Hepatocyte (in vitro differentiated cells): ENCODE results near the gene CTNNA1. TPM values are rescaled to one million over a fixed set of nuclear protein-coding genes. Genes with fewer than 3 reads are reported as not detected.

ENCODE experiments used
- DNase-seq: peaks from one replicate; pipeline ENCODE4 v3.0.0-alpha.2; 2016; ENCODE audit warnings: low spot score
- H2AFZ ChIP-seq: fragments of 200-600 bp; sonication (generic); 2 replicates; pipeline ENCODE4 v1.6.0; 2016; ENCODE audit warnings: antibody characterized with exemption, mild to moderate bottlenecking
- H3K27ac ChIP-seq: fragments of 200-600 bp; sonication (generic); 2 replicates; pipeline ENCODE4 v1.5.1; 2016; ENCODE audit warnings: mild to moderate bottlenecking
- H3K27me3 ChIP-seq: fragments of 200-600 bp; sonication (generic); 2 replicates; pipeline ENCODE4 v1.6.1; 2016
- H3K36me3 ChIP-seq: fragments of 200-600 bp; sonication (generic); replicated peaks from 2 replicates; pipeline ENCODE4 v1.5.1; 2016; ENCODE audit warnings: low read depth; ENCODE audit not compliant: insufficient read depth
- H3K4me1 ChIP-seq: fragments of 200-600 bp; sonication (generic); 2 replicates; pipeline ENCODE4 v1.5.1; 2016; ENCODE audit warnings: mild to moderate bottlenecking, moderate library complexity; ENCODE audit not compliant: insufficient read depth
- H3K4me2 ChIP-seq: fragments of 200-600 bp; sonication (generic); 2 replicates; pipeline ENCODE4 v1.6.0; 2016
- H3K4me3 ChIP-seq: fragments of 200-600 bp; sonication (generic); 2 replicates; pipeline ENCODE4 v1.5.1; 2016; ENCODE audit warnings: mild to moderate bottlenecking
- H3K79me2 ChIP-seq: fragments of 200-600 bp; sonication (generic); 2 replicates; pipeline ENCODE4 v1.6.0; 2017; ENCODE audit warnings: mild to moderate bottlenecking
- H3K9me2 ChIP-seq: fragments of 200-600 bp; sonication (generic); replicated peaks from 2 replicates; pipeline ENCODE4 v1.6.0; 2017; ENCODE audit warnings: mild to moderate bottlenecking; ENCODE audit not compliant: insufficient read depth
- H3K9me3 ChIP-seq: fragments of 200-600 bp; sonication (generic); 2 replicates; pipeline ENCODE4 v1.5.1; 2016; ENCODE audit warnings: low read depth, mild to moderate bottlenecking
- H4K20me1 ChIP-seq: fragments of 200-600 bp; sonication (generic); 2 replicates; pipeline ENCODE4 v1.6.0; 2016; ENCODE audit warnings: mild to moderate bottlenecking; ENCODE audit not compliant: insufficient read depth, poor library complexity, severe bottlenecking
- EZH2 ChIP-seq: fragments of 200-600 bp; sonication (generic); IDR thresholded peaks from 2 replicates; pipeline ENCODE4 v1.6.1; 2016; ENCODE audit warnings: antibody characterized with exemption, mild to moderate bottlenecking, borderline replicate concordance
- EZH2phosphoT487 ChIP-seq: fragments of 200-600 bp; sonication (generic); IDR thresholded peaks from one replicate; pipeline ENCODE4 v1.6.1; 2018; ENCODE audit warnings: antibody characterized with exemption, mild to moderate bottlenecking, low read depth, moderate library complexity; ENCODE audit not compliant: unreplicated experiment, severe bottlenecking
- WGBS: methylation state at CpG from one replicate; pipeline ENCODE4 v1.1.6; 2016; ENCODE audit warnings: low lambda C conversion rate; ENCODE audit errors: missing lambda C conversion rate; 5-methylcytosine and 5-hydroxymethylcytosine counted together
- polyA plus RNA-seq: library from polyadenylated mRNA; unstranded; fragments of >200 nt; fragmentation: Nextera tagmentation; extraction: Ambion mirVana; gene quantifications from 2 replicates; pipeline ENCODE4 v1.2.1, GENCODE V29; 2016
- total RNA-seq: library from RNA; depleted of rRNA; stranded (reverse); fragments of >200 nt; gene quantifications from 2 replicates; pipeline ENCODE4 v1.2.3, GENCODE V29; 2014
- TF ChIP-seq, protein P1 (sequence below): fragments of 200-600 bp; sonication (generic); IDR thresholded peaks from 2 replicates; pipeline ENCODE4 v1.5.1; 2016; ENCODE audit warnings: antibody characterized with exemption, mild to moderate bottlenecking; ENCODE audit not compliant: poor library complexity

CTNNA1 gene
- total and polyA plus RNA-seq, 2 experiments from 2014 or later, result 152 to 349 TPM

DNA sequence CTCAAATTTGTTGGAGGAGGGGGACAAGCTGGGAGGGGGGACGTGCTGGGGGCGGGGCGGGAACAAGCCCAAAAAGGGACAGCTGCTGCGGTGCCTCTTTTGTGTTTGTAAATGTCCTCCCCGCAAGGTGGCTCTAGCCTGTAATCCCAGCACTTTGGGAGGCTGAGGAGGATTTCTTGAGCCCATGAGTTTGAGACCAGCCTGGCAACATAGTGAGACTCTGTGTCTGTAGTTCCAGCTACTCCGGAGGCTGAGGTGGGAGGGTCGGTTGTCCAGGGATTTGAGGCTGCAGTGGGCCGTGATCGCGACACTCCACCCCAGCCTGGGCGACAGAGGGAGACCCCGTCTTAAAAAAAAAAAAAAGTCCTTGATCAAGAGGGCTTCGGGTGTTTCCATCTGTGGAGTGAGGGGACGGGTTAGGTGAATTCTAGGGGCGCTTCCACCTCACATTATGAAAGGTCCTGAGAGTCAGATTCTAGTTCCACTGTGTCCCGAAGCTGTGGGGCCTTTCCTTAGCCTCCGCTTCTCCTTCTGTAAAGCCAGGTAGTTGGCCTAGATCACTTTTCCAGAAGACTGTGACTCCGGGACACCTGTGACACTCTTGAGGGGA, 779 bp upstream of the CTNNA1 start:
- Histone ChIP-seq H3K9me2 (no peaks in the 10 kb centered on the region), H3K4me1 (peaks cover 6% of the 10 kb centered on the region), H3K36me3 (peaks cover 7% of the 10 kb centered on the region), H3K79me2 (peaks cover 35% of the 10 kb centered on the region), H4K20me1 (peaks cover 32% of the 10 kb centered on the region), H2AFZ (peak overlapping the region; percentile 87), H3K9me3 (no peaks in the 10 kb centered on the region), H3K4me3 (peak overlapping the region; percentile 98), H3K27me3 (no peaks in the 10 kb centered on the region), H3K27ac (peak overlapping the region; percentile 99), H3K4me2 (peak overlapping the region; percentile 92)
- TF ChIP-seq, protein P1, sequence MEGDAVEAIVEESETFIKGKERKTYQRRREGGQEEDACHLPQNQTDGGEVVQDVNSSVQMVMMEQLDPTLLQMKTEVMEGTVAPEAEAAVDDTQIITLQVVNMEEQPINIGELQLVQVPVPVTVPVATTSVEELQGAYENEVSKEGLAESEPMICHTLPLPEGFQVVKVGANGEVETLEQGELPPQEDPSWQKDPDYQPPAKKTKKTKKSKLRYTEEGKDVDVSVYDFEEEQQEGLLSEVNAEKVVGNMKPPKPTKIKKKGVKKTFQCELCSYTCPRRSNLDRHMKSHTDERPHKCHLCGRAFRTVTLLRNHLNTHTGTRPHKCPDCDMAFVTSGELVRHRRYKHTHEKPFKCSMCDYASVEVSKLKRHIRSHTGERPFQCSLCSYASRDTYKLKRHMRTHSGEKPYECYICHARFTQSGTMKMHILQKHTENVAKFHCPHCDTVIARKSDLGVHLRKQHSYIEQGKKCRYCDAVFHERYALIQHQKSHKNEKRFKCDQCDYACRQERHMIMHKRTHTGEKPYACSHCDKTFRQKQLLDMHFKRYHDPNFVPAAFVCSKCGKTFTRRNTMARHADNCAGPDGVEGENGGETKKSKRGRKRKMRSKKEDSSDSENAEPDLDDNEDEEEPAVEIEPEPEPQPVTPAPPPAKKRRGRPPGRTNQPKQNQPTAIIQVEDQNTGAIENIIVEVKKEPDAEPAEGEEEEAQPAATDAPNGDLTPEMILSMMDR, result peak; percentile 25
- TF ChIP-seq EZH2phosphoT487, result no peak
- 5% methylated on average over 14 of the region's 18 CpGs for WGBS
- peak; percentile 37 for DNase-seq

DNA sequence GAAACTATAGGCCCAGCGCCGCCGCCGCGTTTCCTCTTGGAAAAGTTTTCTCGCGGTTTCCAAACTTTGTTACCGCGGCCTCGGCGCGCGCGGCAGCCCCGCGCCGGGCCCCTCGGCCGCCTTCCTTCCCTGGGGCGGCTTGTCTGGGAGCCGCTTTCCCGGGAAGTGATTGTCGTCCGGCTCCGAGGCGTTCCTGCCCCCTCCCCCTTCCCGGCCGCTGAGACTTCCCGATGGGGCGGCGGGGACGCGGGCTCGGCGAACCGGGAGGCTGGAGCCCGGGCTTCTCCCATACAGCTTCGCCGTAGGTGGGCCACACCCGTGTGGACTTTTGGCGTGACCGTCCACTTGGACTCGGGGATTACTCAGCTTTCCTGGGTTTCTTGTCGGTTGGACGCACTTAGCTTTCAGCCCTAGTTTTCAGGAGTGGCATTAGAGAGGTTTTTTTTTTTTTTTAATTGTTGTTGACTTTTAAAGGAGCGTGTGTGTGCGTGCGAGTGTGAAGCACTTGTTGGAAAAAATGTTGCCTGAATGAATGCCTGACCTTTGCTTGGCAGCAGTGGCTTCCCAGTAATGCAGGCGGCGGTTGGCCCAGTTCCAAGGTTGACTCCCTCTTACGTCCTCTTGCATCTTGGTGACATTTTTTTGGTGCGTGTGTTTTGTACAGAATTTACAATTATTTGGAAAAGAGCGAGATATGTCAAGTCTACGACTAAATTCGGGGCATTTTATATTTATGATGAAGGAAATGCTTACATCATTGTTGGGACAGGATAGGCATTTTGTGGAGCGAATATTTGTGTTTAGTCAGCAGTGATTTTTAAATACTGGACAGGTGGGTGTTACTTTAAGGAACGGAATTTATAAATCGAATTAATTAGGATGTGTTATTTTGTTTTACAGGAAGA, 821 bp downstream of the CTNNA1 start:
- Histone ChIP-seq H3K79me2 (peaks cover 51% of the 10 kb centered on the region), H3K4me2 (peak overlapping the region; percentile 83), H3K27ac (peak overlapping the region; percentile 99), H3K9me2 (no peaks in the 10 kb centered on the region), H3K27me3 (no peaks in the 10 kb centered on the region), H3K4me3 (peak overlapping the region; percentile 98), H2AFZ (peak overlapping the region; percentile 3), H3K36me3 (peaks cover 7% of the 10 kb centered on the region), H3K4me1 (peaks cover 6% of the 10 kb centered on the region), H4K20me1 (peaks cover 39% of the 10 kb centered on the region), H3K9me3 (peaks cover 9% of the 10 kb centered on the region)
- peak; percentile 92 for DNase-seq
- TF ChIP-seq EZH2phosphoT487 (no peak), EZH2 (no peak)
- TF ChIP-seq, protein P1, result no peak
- 2% methylated on average over 42 of the region's 58 CpGs for WGBS

DNA sequence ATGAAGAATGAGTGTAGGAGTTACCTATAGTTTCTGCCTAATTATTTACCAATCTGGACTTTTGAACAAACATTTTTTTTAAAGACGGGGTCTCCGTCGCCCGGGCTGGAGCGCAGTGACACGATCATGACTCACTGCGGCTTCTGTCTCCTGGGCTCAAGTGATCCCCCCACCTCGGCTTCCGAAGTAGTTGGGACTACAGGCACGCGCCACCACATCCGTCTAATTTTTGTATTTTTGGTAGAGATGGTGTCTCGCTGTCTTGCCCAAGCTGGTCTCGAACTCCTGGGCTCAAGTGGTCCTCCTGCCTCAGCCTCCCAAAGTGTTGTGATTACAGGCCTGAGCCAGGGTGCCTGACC, 1.5 kb downstream of the CTNNA1 start:
- Histone ChIP-seq H3K4me3 (peak overlapping the region; percentile 98), H2AFZ (no peak overlapping the region), H3K4me1 (peaks cover 6% of the 10 kb centered on the region), H3K4me2 (peak overlapping the region; percentile 83), H3K9me2 (no peaks in the 10 kb centered on the region), H3K79me2 (peaks cover 58% of the 10 kb centered on the region), H3K9me3 (peaks cover 9% of the 10 kb centered on the region), H4K20me1 (peaks cover 45% of the 10 kb centered on the region), H3K36me3 (peaks cover 7% of the 10 kb centered on the region), H3K27me3 (no peaks in the 10 kb centered on the region), H3K27ac (peak overlapping the region; percentile 99)
- 58% methylated on average over 14 of the region's 14 CpGs for WGBS
- TF ChIP-seq EZH2, result no peak
- DNase-seq, result peak; percentile 44

DNA sequence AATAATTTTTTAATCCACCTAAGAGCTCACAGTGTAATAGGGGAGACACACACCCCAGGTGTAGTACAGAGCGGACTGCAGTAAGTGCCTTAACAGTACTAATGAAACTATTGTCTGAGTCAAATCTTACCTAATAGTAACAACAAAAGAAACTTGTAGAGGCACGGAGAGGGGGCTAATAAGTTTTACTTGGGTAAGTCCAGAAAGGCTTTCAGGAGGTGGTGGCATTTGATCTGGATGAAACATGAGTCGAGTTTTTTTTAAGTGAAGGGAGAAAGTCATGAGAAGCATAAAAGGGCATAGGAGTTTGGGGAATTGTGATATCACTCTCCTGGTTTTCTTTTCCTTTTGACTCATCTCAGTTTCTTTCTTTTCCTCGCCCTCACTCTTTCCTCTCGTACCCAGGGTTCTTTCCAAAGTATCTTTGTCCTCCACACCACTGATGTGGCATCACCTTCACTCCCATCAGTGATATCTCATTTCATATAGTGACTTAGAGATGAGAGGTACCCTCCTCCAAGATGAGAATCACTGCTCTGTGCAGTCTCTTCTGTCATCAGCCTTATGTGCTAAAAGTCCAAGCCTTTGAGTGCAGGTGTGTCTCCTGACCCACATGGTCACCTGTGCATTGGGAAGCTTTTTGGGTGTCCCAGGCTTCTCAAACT, 2.0 kb downstream of the CTNNA1 start:
- Histone ChIP-seq H3K9me2 (no peaks in the 10 kb centered on the region), H3K79me2 (peaks cover 63% of the 10 kb centered on the region), H3K4me3 (peak overlapping the region; percentile 98), H3K4me1 (peaks cover 6% of the 10 kb centered on the region), H3K27ac (peak overlapping the region; percentile 99), H3K27me3 (no peaks in the 10 kb centered on the region), H2AFZ (no peak overlapping the region), H4K20me1 (peaks cover 50% of the 10 kb centered on the region), H3K9me3 (peaks cover 9% of the 10 kb centered on the region), H3K36me3 (peaks cover 7% of the 10 kb centered on the region), H3K4me2 (peak overlapping the region; percentile 83)
- TF ChIP-seq EZH2 (no peak), EZH2phosphoT487 (no peak)
- TF ChIP-seq, protein P1, result no peak
- DNase-seq, result no peak
- WGBS, result 85% methylated on average over 5 of the region's 5 CpGs
